Mucosa of descending colon (tissue), 3 donors: Measurements from ENCODE around the gene MCU. TPM values are rescaled to one million over a fixed set of nuclear protein-coding genes. Genes with fewer than 3 reads are reported as not detected.

ENCODE experiments used
- ATAC-seq: fragments of 200-7000 bp; cut with Tn5 transposase; one replicate; pipeline ENCODE4 v1.9.1; 2020; ENCODE audit warnings: mild to moderate bottlenecking, moderate library complexity
- DNase-seq, 3 donors: peaks; one replicate each; pipeline ENCODE4 v3.0.0-alpha.2; 2020
- H3K36me3 ChIP-seq: fragments of 200-600 bp; one replicate; pipeline ENCODE4 v1.8.0; 2021; ENCODE audit warnings: low read depth, mild to moderate bottlenecking
- H3K4me1 ChIP-seq: fragments of 200-600 bp; one replicate; pipeline ENCODE4 v1.8.0; 2021; ENCODE audit warnings: low read depth, mild to moderate bottlenecking
- H3K4me3 ChIP-seq: fragments of 200-600 bp; one replicate; pipeline ENCODE4 v1.8.0; 2021; ENCODE audit warnings: mild to moderate bottlenecking
- H3K9me3 ChIP-seq: fragments of 200-600 bp; one replicate; pipeline ENCODE4 v1.8.0; 2021; ENCODE audit warnings: mild to moderate bottlenecking
- CTCF ChIP-seq: fragments of 200-600 bp; IDR thresholded peaks from one replicate; pipeline ENCODE4 v1.8.0; 2022; ENCODE audit warnings: antibody characterized with exemption, mild to moderate bottlenecking
- intact Hi-C, 2 donors: fragments of 100-400 bp; cut with DNase I in 1 of 2; cut with micrococcal nuclease in 1 of 2; formaldehyde crosslinking; loops; one replicate each; pipeline versions ENCODE4 v1.11.0 to v1.11.1; 2022; cut with DNase I, micrococcal nuclease
- microRNA-seq: library from miRNA; unstranded; fragments of <30 nt; microRNA quantifications from one replicate; pipeline ENCODE4, GENCODE V29; 2019
- total RNA-seq, 3 donors: library from RNA; stranded (reverse); fragmentation: NEBNext Ultra II Directional in 2 of 3; extraction: Animal tissue kit (Norgen Biotek cat#: 25700) in 2 of 3; gene quantifications; one replicate each; pipeline versions ENCODE4 v1.2.1 to v1.2.4, GENCODE V29; 2021 to 2023
- donor health status: DM: no; HTN: no; CAD: no; lungs with moderate emphysema.
- donor health status: DM: no; HTN: no; CAD: no.
- donor health status: DM: no; HTN: yes; CAD: no.

The MCU gene
- total RNA-seq, 3 donors from 2014 or later = 44.8 to 98.6 (median 89.0) TPM

GRCh38 chr10:72932259-72933015 is 240.5 kb downstream of the MCU start:
- intact Hi-C loops = no loop called here
- ATAC-seq (no peak), DNase-seq (no peak)
- Histone ChIP-seq H3K4me3 (no peak overlapping the region), H3K9me3 (no peaks in the 10 kb centered on the region), H3K4me1 (no peaks in the 10 kb centered on the region), H3K36me3 (no peaks in the 10 kb centered on the region)
- no peak for TF ChIP-seq CTCF

GRCh38 chr10:72935361-72935760 is 243.4 kb downstream of the MCU start:
- DNase-seq = no peak
- TF ChIP-seq CTCF = no peak
- intact Hi-C loops = no loop called here
- no peak overlapping the region for H3K4me3 ChIP-seq
- H3K36me3 ChIP-seq = no peaks in the 10 kb centered on the region
- no peak for ATAC-seq
- H3K4me1 ChIP-seq = no peaks in the 10 kb centered on the region
- H3K9me3 ChIP-seq = no peaks in the 10 kb centered on the region

Small RNAs within 50 kb of the gene (microRNA-seq; reads per million reads assigned to microRNA genes)
- gene MIR4676 = 1.6 reads per million

Other genes starting within 250 kb of the MCU start
- 10 to 100 TPM; 38.6 to 45.3 (median 45.0) TPM for gene MICU1, start 66.1 kb upstream of the MCU start, total RNA-seq
- under 1 TPM; 0.12 to 0.25 (median 0.17) TPM for gene OIT3, start 201.6 kb downstream of the MCU start, total RNA-seq